Brain microvascular endothelial cell (primary cell): Measurements from ENCODE around the gene PDE1C.

Experiments
- DNase-seq: peaks from one replicate; pipeline ENCODE4 v3.0.0-alpha.2; 2020
- H3K27ac ChIP-seq: fragments of 250-450 bp; sonication (Bioruptor Pico); 2 replicates; pipeline ENCODE4 v1.5.1; 2020; ENCODE audit warnings: mild to moderate bottlenecking, moderate library complexity
- H3K27me3 ChIP-seq: fragments of 250-450 bp; sonication (Bioruptor Pico); replicated peaks from 2 replicates; pipeline ENCODE4 v1.5.1; 2020; ENCODE audit warnings: mild to moderate bottlenecking
- H3K36me3 ChIP-seq: fragments of 250-450 bp; sonication (Bioruptor Pico); replicated peaks from 2 replicates; pipeline ENCODE4 v1.5.1; 2020; ENCODE audit warnings: mild to moderate bottlenecking
- H3K4me3 ChIP-seq: 2 replicates; pipeline ENCODE4 v1.5.1; 2011; ENCODE audit warnings: low read depth, mild to moderate bottlenecking, control low read depth, low read length, moderate library complexity
- in situ Hi-C: cut with HindIII; loops from 2 replicates; pipeline ENCODE4 v1.10.0; 2017; ENCODE audit warnings: low sequenced_read_pairs, low pct_ligation_motif_present
- TF ChIP-seq, protein P1 (sequence below): IDR thresholded peaks from 2 replicates; pipeline ENCODE4 v1.5.1; 2011; ENCODE audit warnings: low read depth, mild to moderate bottlenecking, moderate library complexity, low read length, control low read depth, inconsistent platforms; ENCODE audit errors: missing control alignments

The PDE1C gene

DNA sequence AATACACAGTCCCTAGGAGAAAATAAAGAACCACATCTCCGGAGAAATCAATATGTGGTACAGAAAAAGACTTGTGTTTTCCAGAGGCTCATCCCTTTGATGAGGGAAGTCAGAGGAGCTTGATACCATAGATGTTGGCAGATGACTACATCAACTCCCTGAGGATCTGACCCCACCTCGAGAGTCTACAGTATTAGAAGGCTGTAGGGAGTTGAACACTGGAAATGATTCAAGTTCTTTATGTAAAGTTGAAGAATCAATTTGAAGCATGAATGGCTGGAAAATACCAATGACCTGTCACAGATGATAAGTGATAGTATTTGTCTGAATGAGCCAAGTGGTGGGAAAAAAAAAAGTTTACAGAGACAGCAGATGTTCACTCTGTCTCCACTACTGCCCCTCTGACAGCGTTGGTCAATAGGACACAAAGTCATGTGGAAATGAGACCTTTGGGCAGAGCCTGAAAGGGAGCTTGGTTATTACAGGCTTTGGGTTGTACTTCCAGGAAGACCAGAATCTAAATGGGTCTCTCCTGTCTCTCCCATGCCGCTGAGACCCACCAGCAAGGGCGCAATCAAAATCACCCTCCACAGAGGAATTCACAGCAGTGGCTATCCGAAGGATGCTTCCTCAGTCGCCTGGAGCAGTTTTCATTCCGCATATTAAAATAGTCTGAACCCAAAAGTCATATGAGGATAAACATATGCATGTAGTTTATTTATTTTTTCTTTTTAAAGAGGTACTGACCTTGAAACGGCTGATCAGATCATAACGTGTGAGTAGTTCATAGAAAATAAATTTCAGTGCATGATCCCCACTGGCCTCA, 197.4 kb downstream of the PDE1C start:
- Histone ChIP-seq H3K4me3 (no peak overlapping the region), H3K27me3 (no peaks in the 10 kb centered on the region), H3K36me3 (no peaks in the 10 kb centered on the region), H3K27ac (no peak overlapping the region)
- in situ Hi-C loops, result no loop called here
- TF ChIP-seq, protein P1, sequence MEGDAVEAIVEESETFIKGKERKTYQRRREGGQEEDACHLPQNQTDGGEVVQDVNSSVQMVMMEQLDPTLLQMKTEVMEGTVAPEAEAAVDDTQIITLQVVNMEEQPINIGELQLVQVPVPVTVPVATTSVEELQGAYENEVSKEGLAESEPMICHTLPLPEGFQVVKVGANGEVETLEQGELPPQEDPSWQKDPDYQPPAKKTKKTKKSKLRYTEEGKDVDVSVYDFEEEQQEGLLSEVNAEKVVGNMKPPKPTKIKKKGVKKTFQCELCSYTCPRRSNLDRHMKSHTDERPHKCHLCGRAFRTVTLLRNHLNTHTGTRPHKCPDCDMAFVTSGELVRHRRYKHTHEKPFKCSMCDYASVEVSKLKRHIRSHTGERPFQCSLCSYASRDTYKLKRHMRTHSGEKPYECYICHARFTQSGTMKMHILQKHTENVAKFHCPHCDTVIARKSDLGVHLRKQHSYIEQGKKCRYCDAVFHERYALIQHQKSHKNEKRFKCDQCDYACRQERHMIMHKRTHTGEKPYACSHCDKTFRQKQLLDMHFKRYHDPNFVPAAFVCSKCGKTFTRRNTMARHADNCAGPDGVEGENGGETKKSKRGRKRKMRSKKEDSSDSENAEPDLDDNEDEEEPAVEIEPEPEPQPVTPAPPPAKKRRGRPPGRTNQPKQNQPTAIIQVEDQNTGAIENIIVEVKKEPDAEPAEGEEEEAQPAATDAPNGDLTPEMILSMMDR, result no peak
- no peak for DNase-seq

DNA sequence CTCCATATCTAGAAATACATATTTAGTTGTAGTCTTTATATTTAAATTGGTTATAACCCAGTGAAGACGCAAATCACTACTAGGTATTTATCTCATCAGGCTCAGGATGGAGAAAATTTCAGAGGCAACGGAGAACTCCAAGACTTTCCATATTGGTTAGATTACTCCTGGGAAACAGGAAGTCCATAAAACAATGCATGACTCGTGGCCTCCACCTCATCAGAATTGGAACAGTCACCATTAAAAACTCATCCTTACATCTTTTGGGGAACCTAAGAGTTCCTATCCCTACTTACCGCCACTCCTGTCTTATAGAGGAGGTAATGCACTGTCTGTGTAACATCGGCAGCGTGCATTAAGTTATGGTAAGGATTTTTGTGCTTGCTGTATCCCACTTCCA, 205.6 kb downstream of the PDE1C start:
- Histone ChIP-seq H3K27me3 (no peaks in the 10 kb centered on the region), H3K4me3 (no peak overlapping the region), H3K36me3 (no peaks in the 10 kb centered on the region), H3K27ac (no peak overlapping the region)
- no peak for DNase-seq
- TF ChIP-seq, protein P1, result no peak
- in situ Hi-C loops, result no loop called here

DNA sequence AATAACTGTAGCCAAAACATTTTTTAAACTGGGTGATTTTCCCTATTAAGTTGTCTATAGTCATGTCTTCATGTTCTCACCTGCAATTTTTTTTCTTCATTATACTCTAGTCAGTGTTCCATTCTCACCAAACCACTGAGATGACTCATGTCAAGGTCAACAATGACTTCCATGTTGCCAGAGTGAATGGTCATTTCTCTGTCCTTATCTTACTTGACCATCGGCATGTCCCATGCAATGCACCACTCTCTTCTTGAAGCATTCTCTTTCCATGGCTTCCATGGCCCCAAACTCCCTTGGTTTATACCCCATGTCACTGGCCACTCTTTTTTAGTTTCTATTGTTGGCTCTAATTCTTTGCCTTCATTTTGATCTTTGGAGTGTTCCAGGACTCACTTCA, 209.3 kb downstream of the PDE1C start:
- in situ Hi-C loops, result no loop called here
- H3K27ac ChIP-seq, result no peak overlapping the region
- no peaks in the 10 kb centered on the region for H3K36me3 ChIP-seq
- no peak overlapping the region for H3K4me3 ChIP-seq
- DNase-seq, result no peak
- TF ChIP-seq, protein P1, result no peak
- H3K27me3 ChIP-seq, result no peaks in the 10 kb centered on the region

DNA sequence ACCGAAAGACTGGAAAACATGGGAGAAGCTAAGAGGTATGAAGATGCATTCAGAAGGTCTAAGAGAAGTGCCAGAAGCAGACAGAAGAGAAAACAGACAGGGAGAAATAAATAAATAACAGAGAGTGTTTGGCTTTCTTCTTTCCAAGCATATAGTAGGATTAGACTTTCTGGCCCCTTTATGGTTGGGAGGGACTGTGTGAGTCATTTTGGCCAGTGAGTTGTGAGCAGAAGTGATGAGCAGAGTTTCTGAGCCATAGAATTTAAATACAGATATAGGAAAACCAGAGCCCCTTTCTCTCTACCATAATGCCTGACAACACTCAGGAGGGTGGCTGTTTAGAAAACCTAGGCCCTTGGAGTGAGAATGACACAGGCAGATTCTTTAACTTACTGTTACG, 212.2 kb downstream of the PDE1C start:
- H3K36me3 ChIP-seq, result no peaks in the 10 kb centered on the region
- in situ Hi-C loops, result no loop called here
- DNase-seq, result no peak
- no peak overlapping the region for H3K27ac ChIP-seq
- TF ChIP-seq, protein P1, result no peak
- no peaks in the 10 kb centered on the region for H3K27me3 ChIP-seq
- H3K4me3 ChIP-seq, result no peak overlapping the region

DNA sequence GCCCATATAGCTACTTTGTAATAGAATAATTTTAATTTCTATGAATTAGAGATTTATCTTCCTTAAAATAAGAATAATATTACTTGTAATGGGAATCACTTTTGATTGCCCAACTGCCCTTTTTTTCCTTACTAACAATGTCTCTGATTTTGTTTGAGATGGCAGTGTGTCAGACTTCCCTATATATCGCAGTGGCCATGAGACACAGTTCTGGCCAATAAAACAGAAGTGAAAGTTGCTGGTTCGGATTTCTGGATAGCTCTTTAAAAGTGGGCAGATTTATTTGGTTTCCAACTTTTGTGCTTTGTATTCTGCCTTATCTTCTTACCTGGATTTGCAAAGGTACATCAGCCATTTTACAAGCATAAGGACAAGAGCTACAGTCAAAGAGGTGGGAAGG, 213.0 kb downstream of the PDE1C start:
- TF ChIP-seq, protein P1, result no peak
- Histone ChIP-seq H3K36me3 (no peaks in the 10 kb centered on the region), H3K27ac (no peak overlapping the region), H3K27me3 (no peaks in the 10 kb centered on the region), H3K4me3 (no peak overlapping the region)
- in situ Hi-C loops, result no loop called here
- DNase-seq, result no peak

DNA sequence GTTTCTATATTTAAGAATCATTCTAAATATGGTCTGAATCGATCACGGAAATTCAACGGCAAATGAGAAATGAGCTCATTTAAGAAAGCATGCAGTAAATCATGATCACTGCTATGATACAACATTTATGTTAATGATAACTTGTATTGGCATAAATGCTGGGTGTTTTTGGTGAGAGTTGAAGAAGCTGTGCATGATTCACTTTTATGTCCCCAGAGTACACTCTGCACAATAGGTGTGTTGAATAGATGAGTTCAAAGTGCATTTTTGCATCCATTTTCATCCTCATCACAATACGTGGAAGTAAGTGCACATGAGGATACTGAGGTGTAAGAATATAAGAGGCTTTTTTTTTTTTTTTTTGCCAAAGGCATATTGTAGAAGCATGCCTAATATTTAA, 213.9 kb downstream of the PDE1C start:
- H3K27ac ChIP-seq, result no peak overlapping the region
- DNase-seq, result no peak
- in situ Hi-C loops, result no loop called here
- TF ChIP-seq, protein P1, result no peak
- H3K36me3 ChIP-seq, result no peaks in the 10 kb centered on the region
- no peak overlapping the region for H3K4me3 ChIP-seq
- no peaks in the 10 kb centered on the region for H3K27me3 ChIP-seq
